DOHH2 (cell line): ENCODE data around the gene NDUFAF2.

ENCODE experiments used
- EZH2phosphoT487 ChIP-seq: fragments of 200-600 bp; sonication (generic); IDR thresholded peaks from 2 replicates; pipeline ENCODE4 v1.6.1; 2017; ENCODE audit warnings: borderline replicate concordance, mild to moderate bottlenecking, antibody characterized with exemption, low read length, moderate library complexity, mixed read lengths
- TF ChIP-seq, protein P1 (sequence below): fragments of 200-600 bp; sonication (generic); IDR thresholded peaks from one replicate; pipeline ENCODE4 v1.5.1; 2014; ENCODE audit warnings: antibody characterized with exemption, mild to moderate bottlenecking, low read depth, low read length; ENCODE audit not compliant: poor library complexity, severe bottlenecking

DNA sequence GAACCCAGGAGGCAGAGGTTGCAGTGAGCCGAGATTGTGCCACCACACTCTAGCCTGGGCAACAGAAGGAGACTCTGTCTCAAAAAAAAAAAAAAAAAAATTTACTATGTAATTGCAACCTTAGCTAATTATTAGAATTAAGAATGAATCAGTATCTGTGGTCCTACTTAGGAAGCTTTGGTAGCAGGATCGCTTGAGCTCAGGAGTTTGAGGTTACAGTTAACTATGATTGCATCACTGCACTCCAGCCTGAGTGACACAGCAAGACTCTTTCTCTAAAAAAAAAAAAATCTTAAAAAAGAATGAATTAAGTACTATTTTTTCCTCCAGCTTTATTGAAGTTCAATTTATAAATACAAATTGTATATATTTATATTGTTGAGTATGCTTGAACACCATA, 16.7 kb downstream of the NDUFAF2 start:
- TF ChIP-seq, protein P1, sequence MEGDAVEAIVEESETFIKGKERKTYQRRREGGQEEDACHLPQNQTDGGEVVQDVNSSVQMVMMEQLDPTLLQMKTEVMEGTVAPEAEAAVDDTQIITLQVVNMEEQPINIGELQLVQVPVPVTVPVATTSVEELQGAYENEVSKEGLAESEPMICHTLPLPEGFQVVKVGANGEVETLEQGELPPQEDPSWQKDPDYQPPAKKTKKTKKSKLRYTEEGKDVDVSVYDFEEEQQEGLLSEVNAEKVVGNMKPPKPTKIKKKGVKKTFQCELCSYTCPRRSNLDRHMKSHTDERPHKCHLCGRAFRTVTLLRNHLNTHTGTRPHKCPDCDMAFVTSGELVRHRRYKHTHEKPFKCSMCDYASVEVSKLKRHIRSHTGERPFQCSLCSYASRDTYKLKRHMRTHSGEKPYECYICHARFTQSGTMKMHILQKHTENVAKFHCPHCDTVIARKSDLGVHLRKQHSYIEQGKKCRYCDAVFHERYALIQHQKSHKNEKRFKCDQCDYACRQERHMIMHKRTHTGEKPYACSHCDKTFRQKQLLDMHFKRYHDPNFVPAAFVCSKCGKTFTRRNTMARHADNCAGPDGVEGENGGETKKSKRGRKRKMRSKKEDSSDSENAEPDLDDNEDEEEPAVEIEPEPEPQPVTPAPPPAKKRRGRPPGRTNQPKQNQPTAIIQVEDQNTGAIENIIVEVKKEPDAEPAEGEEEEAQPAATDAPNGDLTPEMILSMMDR = no peak
- TF ChIP-seq EZH2phosphoT487 = no peak
